ENCODE measurements around the gene THAP4.

THAP4 gene

GRCh38 chr2:241637018-241637794 lies at the start of gene THAP4, which contains the start of gene ATG4B:
THAP4 (minus strand) TSS chr2:241637158; CDS start chr2:241637017, 141 bp downstream.
ATG4B (plus strand) TSS chr2:241637693; CDS start chr2:241637715, 22 bp downstream.
- DNase-seq (ENCODE audit: low read depth, low spot score) = peak; percentile 57

- DNase-seq (ENCODE audit: low read depth, low spot score) = no peak
These were observed 49.3 kb upstream of the THAP4 start for GRCh38 chr2:241686324-241686649.

GRCh38 chr2:241680827-241681599 lies 44.1 kb upstream of the THAP4 start:
- peak; percentile 73 for DNase-seq (ENCODE audit: low read depth, low spot score)

- DNase-seq (ENCODE audit: low read depth, low spot score) = no peak
These were observed 43.1 kb upstream of the THAP4 start for GRCh38 chr2:241680044-241680443.

GRCh38 chr2:241678784-241679540 lies 42.0 kb upstream of the THAP4 start:
- no peak for DNase-seq (ENCODE audit: low read depth, low spot score)

- DNase-seq (ENCODE audit: low read depth, low spot score) = no peak
These were observed 41.3 kb upstream of the THAP4 start for GRCh38 chr2:241678307-241678706.

GRCh38 chr2:241677392-241677791 lies 40.4 kb upstream of the THAP4 start:
- no peak for DNase-seq (ENCODE audit: low read depth, low spot score)

- DNase-seq (ENCODE audit: low read depth, low spot score) = no peak
These were observed 39.7 kb upstream of the THAP4 start for GRCh38 chr2:241676665-241677064.

GRCh38 chr2:241675885-241676284 lies 38.9 kb upstream of the THAP4 start:
- no peak for DNase-seq (ENCODE audit: low read depth, low spot score)

- no peak for DNase-seq (ENCODE audit: low read depth, low spot score)
These were observed 37.1 kb upstream of the THAP4 start for GRCh38 chr2:241673797-241674725.

GRCh38 chr2:241673189-241673663 lies 36.3 kb upstream of the THAP4 start:
- no peak for DNase-seq (ENCODE audit: low read depth, low spot score)

- DNase-seq (ENCODE audit: low read depth, low spot score) = no peak
These were observed 35.6 kb upstream of the THAP4 start for GRCh38 chr2:241672243-241673188.

GRCh38 chr2:241671457-241672240 lies 34.7 kb upstream of the THAP4 start:
- DNase-seq (ENCODE audit: low read depth, low spot score) = no peak

- no peak for DNase-seq (ENCODE audit: low read depth, low spot score)
These were observed 33.6 kb upstream of the THAP4 start for GRCh38 chr2:241670333-241671110.

- no peak for DNase-seq (ENCODE audit: low read depth, low spot score)
These were observed 31.9 kb upstream of the THAP4 start for GRCh38 chr2:241668839-241669238.

- DNase-seq (ENCODE audit: low read depth, low spot score) = no peak
These were observed 31.4 kb upstream of the THAP4 start for GRCh38 chr2:241668354-241668753.

GRCh38 chr2:241666627-241667400 lies 29.9 kb upstream of the THAP4 start:
- no peak for DNase-seq (ENCODE audit: low read depth, low spot score)

Data from brain pericyte (primary cell).